ENCODE measurements around the gene ARHGAP25.

ARHGAP25 gene

GRCh38 chr2:68767996-68768395 lies 33.4 kb downstream of the ARHGAP25 start:
- DNase-seq: no peak

DNA sequence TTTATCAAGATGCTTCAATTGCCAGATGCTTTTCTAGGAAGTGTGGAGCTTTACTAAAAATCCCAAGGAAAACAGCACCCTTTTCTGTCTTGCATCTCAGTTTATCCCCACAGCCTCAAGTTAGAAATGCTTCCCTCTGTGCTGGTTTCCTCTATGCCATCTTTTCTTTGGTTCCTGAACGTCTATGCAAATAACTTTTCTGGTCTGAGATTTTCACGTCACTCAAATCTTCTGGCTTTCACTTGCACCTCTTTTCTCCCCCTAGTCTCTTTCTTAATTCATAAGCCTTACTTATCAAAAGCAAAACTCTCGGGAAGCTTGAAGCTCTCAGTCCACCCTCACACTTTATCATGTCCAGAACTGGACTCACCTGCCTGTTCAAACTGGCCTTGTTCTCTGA lies 33.9 kb downstream of the ARHGAP25 start:
- no peak for DNase-seq

DNA sequence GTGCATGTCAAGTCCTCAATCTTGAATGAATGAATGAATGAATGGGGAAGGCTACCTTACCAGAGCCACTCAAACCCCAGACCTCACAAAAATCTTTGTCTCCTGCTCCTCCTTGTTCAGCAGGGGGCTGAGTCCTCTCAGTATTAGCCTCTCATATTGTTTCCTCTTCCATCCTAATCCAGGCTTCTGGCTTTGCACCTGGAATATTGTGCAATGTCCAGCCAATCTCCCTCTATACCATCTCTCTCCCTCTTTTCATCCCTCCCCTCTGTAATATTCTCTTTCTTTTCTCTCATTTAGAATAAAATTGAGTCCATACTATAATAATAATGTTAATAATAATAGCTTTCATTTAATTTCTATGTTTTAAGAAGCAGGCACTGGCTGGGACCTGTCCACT lies 34.3 kb downstream of the ARHGAP25 start:
- DNase-seq: no peak

DNA sequence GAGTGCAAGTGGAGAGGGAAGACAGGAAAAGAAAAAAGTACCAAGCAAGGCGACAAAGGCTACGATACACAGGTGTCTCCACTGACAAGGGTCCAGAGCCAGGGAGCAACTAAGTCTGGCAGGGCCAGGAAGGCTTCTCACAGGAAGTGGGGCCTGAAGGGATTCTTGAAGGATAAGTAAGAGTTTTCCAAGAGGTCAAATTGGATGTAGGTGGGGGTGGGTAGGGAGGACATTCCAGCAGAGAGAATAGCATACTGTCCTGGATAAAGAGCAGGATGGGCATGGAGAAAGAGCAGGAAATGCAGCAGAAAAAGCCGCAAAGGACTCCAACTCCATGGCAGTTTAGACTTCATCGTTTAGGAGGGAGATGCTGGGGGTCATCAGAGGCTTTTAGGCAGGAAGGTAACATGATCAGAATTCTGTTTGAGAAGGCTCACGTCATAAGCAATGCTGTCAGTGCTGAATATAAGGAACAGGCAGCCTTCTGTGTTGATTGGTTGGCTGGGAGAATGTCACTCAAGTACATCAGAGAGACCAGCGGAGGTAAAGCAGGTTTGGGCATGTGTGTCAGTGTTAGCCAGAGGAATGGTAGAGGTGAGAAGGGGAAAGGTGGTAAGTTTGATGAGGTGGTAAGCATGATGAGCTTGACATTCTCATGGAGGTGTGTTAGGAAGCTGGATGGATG lies 35.1 kb downstream of the ARHGAP25 start:
- DNase-seq: peak; percentile 38

GRCh38 chr2:68770271-68771111 lies 35.9 kb downstream of the ARHGAP25 start:
- DNase-seq: peak; percentile 35

GRCh38 chr2:68771211-68771751 lies 36.7 kb downstream of the ARHGAP25 start:
- no peak for DNase-seq

DNA sequence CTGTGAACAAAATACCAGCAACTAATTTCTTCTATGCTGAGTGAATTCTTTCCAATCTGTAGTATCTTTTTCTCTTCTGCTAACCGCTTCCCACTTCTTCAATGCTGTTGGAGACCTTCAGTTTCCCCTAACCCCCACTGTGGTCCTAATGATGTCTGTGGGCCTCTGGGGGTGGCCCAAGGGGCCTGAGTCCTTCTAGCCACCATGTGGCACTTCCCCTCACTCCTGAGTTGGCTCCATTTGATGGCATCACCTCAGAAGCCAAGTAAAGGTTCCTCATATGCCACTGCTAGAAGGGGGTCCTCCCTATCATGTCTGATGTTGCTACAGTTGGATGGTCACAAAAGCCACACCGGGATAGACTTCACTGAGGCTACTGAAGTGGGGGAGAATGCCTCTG lies 37.5 kb downstream of the ARHGAP25 start:
- DNase-seq: no peak

DNA sequence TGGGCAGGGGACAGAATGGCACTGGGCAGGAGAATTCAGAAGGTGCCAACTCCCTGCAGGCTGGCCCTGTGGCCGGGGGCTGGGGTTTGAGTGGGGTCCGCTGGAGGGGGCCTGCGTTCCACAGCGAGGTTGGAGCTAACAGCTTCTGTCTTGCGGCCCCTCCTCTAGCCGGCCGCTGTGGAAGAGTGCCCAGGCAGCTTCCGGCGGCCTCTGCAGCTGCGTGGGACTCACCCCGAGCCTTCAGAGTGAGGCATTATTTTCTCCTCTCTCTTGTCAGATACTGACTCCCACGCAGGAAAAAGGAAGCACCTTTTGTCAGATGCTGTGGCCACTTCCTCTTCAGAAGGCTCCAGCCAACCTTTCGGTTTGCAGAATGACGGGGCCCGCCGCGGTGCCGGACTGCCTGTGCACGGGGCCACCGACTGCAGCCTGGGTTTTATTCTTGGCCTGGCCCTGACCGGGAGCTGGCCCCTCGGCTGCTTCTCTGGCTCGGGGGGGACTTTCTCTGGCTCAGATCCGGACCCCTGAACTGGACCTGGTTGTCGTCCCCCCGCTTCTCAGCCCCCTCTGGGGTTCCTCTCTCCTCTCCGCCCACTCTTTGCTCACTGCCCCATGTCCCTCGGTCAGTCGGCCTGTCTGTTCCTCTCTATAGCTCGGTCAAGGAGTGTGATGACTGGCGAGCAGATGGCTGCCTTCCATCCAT lies 40.1 kb downstream of the ARHGAP25 start:
- DNase-seq: peak; percentile 51

GRCh38 chr2:68775272-68775842 lies 40.7 kb downstream of the ARHGAP25 start:
- no peak for DNase-seq

DNA sequence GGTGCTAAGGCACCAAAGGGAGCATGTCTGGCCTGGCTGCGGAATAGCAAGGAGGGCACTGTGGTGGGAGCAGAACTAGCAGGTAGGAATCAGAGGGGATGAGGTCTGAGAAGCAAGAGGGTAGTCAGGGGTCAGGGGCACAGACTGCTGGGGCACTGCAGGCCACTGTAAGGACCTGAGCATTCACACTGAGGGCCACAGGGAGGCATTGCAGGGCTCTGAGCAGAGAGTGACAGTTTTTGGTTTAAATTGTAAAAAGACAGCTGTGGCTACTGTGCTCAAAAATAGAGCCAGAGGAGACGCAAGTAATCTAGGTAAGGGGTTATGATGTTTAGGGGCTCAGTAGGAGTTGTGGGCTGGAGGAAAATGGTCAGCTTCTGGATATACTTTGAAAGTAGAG lies 41.5 kb downstream of the ARHGAP25 start:
- DNase-seq: no peak

GRCh38 chr2:68779595-68779994 lies 45.0 kb downstream of the ARHGAP25 start:
- DNase-seq: no peak

GRCh38 chr2:68784188-68784587 lies 49.6 kb downstream of the ARHGAP25 start:
- DNase-seq: no peak

DNA sequence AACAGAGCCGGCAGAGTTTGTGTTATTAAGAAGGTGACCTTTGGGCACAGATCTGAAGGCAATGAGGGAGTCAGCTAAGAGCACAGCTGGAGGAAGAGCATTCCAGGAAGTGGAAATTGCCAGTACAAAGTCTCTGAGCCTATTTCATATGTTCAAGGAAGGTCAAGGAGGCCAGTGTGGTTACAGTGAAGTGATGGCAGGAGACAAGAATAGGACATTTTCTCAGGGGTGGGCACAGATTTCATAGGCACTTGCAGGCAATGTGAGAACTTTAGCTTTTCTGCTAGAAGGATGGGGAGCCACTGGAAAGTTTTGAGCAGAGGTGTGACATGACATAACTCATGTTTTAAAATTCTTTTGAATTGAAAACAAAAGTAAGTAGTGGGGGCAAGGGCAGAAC lies 50.3 kb downstream of the ARHGAP25 start:
- DNase-seq: no peak

DNA sequence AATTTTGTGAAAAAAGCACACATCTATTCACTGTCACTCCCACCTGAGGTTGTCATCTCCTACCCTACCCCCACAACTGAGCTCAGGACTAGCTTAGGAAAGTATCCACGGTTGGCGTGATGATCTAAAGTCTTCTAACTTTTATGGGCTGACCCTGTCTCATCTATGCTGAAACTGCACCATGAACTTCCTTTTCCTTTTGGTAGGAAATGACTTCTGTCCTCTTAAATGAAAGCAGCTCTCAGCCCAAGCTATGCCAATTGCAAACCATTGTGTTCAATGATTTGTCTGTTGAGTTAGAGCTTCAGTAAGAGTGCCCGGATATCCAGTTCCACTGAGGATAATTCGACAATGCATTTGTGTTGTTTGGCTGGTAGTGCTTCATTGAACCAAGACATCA lies 52.7 kb downstream of the ARHGAP25 start:
- DNase-seq: no peak

DNA sequence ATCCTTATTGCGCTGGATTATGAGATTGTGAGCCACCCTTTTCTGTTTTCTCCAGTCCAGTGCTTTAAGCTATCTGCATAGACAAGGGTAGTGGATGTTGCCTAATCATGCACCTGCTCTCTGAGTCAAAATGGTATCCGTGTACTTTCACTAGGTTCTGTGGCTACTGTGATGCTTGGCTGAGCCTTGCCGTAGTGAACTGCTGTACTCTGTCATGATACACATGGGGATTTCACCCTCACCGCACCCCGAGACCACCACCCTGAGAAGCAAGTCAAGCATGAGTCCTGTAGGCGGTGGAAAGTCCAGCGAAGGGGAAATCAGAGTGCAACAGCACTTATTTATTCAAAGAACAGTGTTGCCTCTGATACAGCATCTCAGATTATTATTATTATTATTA lies 55.0 kb downstream of the ARHGAP25 start:
- DNase-seq: no peak

DNA sequence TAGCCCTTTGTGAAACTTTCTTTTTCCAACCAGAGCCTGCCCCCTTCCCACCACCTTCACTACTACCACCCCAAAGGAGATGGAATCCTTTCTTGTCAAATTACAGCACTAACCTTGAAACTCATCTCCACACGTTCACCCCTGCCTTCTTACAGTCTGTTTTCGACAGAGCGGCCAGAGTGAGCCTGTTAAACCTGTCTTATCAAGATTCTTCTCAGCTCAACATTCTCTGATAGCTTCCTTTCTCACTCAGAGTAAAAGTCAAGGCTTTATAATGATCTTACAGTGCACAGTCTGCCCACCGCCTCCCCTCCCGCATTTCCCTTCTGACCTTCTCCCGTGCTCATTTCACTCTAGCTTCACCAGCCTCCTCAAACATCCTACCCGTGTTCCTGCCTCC lies 56.0 kb downstream of the ARHGAP25 start:
- DNase-seq: no peak

GRCh38 chr2:68791914-68792313 lies 57.3 kb downstream of the ARHGAP25 start:
- DNase-seq: no peak

GRCh38 chr2:68792751-68793150 lies 58.1 kb downstream of the ARHGAP25 start:
- DNase-seq: no peak

- peak; percentile 28 for DNase-seq
Measured at GRCh38 chr2:68796295-68796905, 61.8 kb downstream of the ARHGAP25 start.

DNA sequence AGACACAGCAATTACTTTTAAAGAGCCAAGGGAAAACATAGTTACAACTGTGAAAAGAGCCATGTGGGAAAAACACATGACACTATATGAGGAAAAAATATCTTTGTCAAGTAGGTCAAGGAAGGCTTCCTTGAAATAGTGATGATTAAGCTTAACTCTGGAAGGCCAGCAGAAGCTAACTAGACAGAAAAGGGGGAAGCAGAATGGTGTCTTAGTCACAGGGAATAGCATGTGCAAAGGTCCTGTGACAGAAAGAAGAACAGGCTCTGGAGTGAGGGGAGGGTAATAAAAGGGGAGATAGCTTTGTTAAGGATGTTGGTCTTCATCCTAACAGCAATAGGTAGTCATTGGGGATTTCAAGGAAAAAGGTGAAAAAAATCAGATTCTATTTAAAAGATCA lies 64.0 kb downstream of the ARHGAP25 start:
- no peak for DNase-seq

DNA sequence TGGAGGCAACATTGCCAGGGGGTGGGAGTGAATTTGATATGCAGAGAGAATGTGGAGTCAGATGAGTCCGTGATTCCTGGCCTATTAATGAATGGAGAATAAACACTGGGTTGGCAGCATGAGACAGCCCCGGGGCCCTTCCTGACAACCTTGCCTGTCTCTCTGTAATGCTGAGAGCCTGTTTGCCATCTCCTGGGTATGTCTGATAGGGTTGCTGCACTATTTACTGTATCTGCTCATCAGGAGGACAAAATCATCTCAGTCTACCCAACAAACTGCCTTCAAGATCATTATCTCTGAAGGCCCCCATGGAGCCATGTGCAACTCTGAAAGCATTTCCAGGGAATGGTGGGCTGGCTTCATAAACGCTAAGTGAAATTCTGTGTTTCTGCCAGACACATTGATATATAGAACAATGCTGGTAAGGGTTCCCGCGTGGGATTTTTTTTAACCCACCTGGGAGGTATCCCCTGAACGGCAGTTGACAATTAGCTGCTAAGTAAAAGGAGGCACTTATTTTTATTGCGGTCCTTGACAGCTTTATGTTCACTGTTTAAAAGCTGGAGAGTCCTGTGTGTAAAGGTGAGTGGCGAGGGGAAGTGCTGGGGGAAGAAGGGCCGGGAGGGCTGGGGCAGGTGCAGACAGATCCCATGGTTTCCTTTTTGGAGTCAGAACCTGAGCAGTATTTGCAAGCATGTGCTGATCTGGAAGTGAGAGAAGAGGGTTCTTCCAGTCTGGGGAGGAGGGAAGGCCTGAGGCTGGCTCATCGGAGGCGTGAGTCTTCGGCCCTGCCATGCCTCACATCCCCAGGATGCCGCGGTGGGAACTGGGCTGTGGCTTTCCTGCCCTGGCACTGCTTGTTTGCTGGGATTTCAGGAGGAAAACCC lies 64.8 kb downstream of the ARHGAP25 start:
- DNase-seq: no peak

- DNase-seq: no peak
Measured at GRCh38 chr2:68800027-68800401, 65.4 kb downstream of the ARHGAP25 start.

Data from central memory CD4-positive, alpha-beta T cell (primary cell).